ENCODE measurements around the gene CDKL5.

DNA sequence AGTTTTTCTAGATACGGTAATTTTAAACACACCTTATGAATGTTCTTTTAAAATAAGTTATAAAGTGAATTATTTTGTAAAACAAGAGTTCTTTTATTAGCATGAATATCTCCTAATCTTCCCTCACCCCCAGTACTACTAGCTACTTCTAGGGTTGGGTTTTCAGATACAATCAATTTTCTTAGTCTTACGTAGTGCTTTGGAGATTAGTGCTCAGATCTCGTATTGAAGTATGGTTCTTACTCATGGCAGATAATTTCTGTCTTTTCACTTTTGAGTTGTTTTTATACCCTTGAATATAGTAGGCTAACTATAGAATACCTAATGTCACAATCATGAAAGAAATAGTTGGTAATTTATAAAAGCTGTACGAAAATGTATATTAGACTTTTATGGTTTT lies 43.2 kb downstream of the CDKL5 start:
- TF ChIP-seq, protein P1, sequence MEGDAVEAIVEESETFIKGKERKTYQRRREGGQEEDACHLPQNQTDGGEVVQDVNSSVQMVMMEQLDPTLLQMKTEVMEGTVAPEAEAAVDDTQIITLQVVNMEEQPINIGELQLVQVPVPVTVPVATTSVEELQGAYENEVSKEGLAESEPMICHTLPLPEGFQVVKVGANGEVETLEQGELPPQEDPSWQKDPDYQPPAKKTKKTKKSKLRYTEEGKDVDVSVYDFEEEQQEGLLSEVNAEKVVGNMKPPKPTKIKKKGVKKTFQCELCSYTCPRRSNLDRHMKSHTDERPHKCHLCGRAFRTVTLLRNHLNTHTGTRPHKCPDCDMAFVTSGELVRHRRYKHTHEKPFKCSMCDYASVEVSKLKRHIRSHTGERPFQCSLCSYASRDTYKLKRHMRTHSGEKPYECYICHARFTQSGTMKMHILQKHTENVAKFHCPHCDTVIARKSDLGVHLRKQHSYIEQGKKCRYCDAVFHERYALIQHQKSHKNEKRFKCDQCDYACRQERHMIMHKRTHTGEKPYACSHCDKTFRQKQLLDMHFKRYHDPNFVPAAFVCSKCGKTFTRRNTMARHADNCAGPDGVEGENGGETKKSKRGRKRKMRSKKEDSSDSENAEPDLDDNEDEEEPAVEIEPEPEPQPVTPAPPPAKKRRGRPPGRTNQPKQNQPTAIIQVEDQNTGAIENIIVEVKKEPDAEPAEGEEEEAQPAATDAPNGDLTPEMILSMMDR (IDR thresholded peaks at IDR 0.05; ENCODE audit: low read depth, low read length): no peak
- no peak for TF ChIP-seq EZH2phosphoT487 (IDR thresholded peaks at IDR 0.05; ENCODE audit: low read depth)

Measured in OCI-LY3 (cell line).